ENCODE data around the gene HECA.

- peak in 1 of 5 experiments; percentile 47 for TF ChIP-seq CTCF (IDR thresholded peaks at IDR 0.05)
- TF ChIP-seq POLR2A (IDR thresholded peaks at IDR 0.05) = peak; percentile 85 to 95
Measured at GRCh38 chr6:139134817-139135577, at the start of gene HECA.
